GM19468 (cell line): ENCODE measurements around the gene WDR41.

Experiments
- ATAC-seq: cut with Tn5 transposase; IDR thresholded peaks from one replicate; pipeline ENCODE4 v1.9.1; 2021; ENCODE audit warnings: mild to moderate bottlenecking, moderate library complexity, moderate number of reproducible peaks; ENCODE audit not compliant: unreplicated experiment; ENCODE audit errors: extremely low read depth

WDR41 gene

GRCh38 chr5:77449277-77449676 lies 42.8 kb downstream of the WDR41 start:
- ATAC-seq, result no peak

DNA sequence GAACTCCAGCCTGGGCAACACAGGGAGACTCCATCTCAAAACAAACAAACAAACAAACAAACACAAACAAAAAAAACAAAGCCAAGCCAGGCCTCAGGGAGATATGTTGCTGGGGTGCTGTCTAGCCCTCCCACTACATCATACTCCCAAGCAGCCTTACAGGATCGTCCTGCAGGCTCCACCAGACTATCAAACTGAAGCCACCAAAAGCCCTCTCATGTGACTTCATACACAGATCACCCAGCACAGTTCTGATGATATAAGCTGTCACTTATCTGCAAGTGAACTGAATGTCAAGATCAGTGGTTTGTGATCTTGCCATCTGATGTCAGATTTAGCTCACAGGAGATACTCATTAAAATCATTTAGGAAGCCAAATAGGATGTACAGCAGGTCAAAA lies 43.3 kb downstream of the WDR41 start:
- ATAC-seq, result no peak

DNA sequence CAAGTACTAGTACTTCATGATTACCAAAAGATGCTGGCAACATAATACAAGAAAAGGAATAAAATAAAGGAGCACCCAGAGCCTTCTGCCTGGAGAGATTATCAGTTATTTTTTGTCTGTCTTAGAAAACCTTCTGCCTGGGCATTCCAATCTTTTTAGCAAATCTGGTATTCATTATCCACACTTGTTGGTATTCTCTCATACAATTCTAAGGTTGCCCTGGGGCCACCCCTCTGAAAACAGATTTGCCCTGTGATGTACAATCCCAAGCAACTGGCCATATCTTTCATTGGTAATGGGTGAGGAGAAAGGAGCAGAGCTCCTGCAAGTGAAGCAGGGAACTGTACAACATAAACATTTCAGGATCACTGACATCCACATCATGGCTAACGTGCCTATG lies 47.8 kb downstream of the WDR41 start:
- no peak for ATAC-seq

DNA sequence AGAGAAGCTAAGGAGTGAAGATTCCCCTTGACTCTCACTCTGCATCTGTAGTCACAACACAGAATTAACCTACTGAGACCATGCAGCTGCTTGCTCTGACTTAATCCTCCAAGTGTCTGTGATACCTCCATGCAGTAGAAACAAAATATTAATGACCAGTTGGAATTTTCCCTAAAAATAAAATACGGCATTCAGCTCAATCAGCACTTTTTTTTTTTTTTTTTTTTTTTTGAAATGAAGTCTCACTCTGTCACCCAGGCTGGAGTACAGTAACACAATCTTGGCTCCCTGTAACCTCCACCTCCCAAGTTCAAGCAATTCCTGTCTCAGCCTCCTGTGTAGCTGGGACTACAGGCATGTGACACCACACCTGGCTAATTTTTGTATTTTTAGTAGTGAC lies 48.4 kb downstream of the WDR41 start:
- no peak for ATAC-seq

DNA sequence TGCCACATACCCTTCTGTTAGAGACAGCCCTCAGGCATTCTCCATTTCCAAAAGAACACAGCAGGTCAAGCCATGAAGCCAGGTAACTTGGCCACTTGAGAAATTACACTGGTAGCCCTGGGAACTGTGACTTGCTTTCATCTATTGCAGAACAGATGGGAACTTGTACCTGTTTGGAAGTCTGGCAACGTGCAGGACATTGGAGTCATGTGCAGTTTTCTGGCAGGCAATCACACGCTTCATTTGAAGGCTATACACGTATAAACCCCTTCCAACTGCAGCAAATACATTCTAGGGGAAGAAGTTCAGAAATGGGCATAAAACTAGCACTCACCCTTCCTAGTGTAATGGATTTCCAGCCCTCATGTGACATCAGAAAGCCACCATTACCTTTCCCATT lies 54.0 kb downstream of the WDR41 start:
- ATAC-seq, result no peak

DNA sequence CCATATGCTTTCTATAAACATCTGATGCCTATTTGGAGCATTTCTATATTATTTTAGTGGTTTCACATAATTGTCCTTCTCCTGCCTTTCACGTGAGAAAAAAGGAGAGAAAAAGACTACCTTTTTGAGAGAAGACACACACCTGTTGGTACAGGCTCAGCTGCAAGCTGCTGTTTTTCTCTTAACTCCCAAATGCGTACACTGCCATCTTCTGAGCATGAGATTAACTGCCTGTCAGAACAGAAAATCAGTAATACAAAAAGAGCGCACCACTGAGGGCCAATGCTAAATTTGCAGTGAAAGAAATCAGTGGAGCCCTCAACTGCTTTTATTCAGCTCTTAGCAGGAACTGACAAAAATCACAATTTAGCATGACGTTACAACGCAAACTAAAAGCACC lies 54.9 kb downstream of the WDR41 start:
- ATAC-seq, result no peak

GRCh38 chr5:77431719-77432118 lies 60.4 kb downstream of the WDR41 start:
- ATAC-seq, result no peak

GRCh38 chr5:77431286-77431685 lies 60.8 kb downstream of the WDR41 start:
- ATAC-seq, result no peak

DNA sequence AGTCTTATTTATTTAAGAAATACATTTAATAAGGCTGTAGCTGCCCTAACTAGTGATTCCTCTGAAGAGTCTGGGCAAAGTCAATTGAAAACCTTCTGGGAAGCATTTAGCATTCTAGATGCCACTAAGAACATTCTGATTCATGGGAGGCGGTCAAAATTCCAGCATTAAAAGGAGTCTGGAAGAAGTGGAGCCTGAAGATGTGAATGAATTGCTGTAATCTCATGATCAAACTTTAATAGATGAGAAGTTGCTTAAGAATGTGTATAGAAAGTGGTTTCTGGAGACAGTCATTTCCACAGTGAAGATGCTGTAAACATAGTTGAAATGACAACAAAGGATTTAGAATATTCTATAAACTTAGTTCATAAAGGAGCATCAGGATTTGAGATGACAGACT lies 61.4 kb downstream of the WDR41 start:
- ATAC-seq, result no peak

- no peak for ATAC-seq
These were observed 63.6 kb downstream of the WDR41 start for GRCh38 chr5:77428526-77428925.

- ATAC-seq, result no peak
These were observed 64.1 kb downstream of the WDR41 start for GRCh38 chr5:77427998-77428397.

DNA sequence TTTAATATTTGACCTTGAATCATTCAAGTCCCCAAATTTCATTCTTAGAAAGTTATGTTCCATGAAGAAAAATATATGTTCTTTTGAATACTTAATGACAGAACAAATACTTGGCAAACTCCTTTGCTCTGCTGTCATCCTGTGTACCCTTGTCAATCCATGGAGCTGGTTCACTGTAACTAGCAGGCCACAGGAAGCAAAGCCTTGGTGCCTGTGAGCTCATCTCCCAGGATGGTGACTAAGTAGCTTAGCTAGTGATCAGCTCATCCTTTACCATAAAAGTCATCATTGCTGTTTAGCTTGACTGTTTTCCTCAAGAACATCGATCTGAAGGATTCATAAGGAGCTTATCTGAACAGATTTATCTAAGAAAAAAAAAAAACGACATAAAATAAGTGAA lies 65.4 kb downstream of the WDR41 start:
- no peak for ATAC-seq

DNA sequence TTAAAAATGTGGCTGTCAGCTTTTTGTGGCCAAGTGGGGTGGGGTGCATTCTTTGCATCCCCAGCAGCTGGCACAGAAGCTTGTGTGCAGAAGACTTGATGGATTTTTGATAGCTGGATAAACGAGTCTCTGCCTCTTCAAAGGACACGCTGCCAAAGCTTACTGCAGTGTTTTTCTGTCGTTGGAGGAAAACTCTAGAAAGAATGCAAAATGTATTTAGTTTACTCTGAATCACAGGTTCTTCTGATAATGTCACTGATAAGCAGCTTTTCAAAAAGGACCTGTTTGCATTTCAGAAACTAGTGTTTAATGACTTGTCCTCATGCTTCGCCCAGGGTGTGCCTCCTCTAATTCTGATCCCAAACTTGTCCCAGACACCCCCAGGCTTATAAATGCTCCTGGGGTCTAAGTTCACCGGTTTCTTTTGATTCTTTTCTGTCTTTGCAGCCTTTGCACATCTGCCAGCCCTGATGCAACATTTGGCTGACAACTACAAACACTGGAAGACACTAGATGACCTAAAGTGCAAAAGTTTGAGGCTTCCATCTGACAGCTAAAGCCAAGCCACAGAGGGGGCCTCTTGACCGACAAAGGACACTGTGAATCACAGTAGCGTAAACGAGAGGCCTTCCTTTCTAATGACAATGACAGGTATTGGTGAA lies 66.0 kb downstream of the WDR41 start:
- ATAC-seq, result no peak

- no peak for ATAC-seq
These were observed 66.7 kb downstream of the WDR41 start for GRCh38 chr5:77425420-77425819.

- ATAC-seq, result no peak
These were observed 67.2 kb downstream of the WDR41 start for GRCh38 chr5:77424921-77425320.

- ATAC-seq, result no peak
These were observed 68.9 kb downstream of the WDR41 start for GRCh38 chr5:77423022-77423750.

DNA sequence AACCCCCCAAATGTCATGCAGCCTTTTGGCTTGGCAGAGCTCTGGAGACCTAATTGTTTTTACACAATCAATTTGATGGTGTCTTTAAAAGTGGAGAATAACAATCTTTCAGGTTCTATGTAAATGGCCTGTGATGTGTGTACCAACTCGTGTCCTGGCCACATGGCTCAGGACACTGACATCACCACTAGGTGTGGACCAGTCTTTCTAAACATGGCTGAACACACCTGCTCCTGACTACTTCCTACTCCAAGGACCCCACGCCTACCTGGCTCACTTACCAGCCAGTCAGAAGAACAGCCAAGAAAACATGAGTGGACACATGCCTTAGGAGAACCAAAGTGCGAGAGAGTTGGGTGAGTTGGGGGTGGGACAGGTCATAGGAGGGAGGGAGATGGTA lies 71.2 kb downstream of the WDR41 start:
- no peak for ATAC-seq

DNA sequence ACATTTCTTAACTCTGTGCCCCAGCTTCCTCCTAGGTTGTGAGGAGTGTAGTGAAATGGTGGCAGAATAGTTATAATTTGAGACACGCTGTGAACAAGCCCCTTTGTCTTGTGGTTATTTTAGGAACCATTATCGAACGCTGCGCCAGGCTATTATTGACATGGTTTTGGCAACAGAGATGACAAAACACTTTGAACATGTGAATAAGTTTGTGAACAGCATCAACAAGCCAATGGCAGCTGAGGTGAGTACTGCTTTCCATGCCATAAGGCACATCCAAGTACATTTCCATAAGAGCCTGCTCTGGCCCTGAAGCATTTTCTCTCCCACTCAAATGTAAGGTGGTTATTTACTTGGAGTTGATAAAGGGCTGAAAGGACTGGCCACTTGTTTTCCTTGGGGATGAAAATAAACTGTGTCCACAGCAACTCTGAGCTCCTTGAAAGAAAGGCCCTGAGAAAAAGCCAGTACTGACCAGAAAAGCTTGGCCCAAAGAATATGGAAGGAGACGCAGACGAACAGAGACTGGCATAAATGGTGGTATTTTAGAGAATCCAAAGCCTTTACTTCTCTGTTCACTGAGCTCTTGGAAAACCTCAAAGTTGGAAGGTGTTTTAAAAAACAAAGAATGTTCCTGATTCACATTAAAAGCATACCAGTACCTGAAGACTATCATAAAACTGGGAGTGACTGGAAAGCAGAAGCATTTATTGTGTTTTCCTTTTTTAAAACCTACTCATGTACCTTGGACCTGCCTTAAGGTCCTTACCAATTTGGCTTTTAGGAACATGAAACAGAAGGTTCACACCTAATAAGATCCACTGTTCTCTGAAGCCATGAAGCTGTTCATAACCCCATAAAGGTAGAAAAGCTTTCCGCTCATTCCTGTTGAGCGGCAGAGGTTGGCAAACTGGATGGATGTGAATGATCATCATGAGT lies 72.2 kb downstream of the WDR41 start:
- ATAC-seq, result no peak

DNA sequence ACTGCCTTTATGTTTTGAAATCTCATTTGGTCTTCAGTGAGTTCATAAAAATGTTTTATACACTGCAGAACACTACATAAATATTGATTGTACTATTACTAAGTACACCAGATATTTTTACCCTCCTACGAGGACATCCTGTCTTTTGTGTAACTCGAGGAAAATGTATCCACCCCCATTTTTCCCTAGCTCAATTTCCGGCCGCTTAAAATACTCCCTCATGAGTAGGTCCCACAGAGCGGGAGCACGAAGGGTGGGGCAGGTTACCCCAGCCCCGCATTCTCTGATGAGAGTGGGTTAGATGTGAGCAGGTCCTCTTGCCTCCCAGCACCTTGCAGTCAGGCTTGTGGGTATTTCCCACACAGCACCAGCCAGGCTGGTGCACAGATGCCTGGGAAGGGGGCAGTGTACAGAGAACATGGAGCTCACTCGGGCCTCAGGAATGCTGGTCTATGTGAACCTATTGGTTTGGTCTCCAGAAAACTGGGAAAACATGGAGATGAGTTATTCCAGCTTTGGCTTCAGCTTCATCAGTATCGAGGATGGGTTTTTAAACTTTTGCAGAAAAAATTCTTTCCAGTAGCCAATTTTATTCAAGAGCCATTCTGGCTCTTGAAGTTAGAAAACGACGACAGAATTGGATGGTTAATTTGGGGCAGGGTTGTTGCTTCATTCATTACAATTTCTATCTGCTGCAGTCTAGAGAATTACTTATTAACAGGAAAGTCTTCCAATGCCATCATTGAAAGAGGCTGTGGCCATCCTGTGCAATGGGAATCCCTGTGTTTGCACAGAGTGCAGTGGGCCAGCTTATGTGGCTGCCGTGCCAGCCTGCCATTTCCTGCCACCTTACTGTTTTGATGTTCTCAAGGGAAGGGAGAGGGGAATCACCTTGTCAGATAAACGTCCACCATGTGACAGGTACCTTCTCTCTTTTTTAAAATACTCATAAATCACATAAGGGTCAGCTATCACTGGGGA lies 73.2 kb downstream of the WDR41 start:
- ATAC-seq, result no peak

DNA sequence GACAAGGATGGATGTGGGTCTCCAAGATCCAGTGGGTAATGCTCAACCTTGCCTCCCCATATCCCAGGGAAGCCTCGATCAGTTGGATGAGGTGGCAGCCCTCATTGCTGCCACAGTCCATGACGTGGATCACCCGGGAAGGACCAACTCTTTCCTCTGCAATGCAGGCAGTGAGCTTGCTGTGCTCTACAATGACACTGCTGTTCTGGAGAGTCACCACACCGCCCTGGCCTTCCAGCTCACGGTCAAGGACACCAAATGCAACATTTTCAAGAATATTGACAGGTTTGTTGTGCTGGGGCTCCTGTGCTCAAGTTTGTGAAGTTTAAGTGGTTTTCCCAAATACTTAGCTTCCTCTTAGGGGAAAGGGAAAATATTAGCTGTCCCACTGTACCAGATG lies 74.0 kb downstream of the WDR41 start:
- ATAC-seq, result no peak
